HG03139 (cell line): Measurements from ENCODE around the gene HIPK3.
"Not testable (repeated sequence)": the region's sequence is repeated elsewhere in the genome, so short reads cannot be mapped to it uniquely, and the experiment has no call there.

Source experiments
- ATAC-seq: cut with Tn5 transposase; IDR thresholded peaks from one replicate; pipeline ENCODE4 v1.9.1; 2021; ENCODE audit not compliant: unreplicated experiment

HIPK3 gene

DNA sequence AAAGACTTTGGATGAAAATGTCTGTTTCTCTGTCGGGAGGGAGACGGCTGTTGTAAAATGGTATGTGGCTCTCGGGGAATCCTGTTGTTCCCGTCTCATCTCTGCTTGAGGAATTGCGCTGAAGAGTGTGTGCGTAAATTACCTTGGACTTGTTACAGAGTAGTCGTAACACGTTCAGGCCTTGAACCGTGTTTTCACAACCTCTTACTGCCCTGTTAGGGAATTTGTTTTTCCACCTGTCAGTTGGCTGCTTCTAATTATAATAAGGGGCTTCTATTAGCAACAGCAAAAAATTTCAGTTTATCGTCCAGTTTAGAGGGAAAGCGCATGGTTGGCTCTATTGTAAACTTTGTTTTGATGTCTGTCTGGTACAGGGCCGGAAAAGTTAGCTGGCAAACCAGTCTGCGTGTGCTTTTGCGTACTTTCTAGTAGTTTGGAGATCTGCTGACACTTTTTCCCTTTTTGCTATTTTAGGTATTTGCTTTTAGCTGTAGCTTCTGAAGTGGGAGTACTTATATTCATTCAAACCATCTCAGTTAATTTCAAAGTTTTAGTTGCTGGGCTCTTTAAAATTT is 1.5 kb downstream of the HIPK3 start:
- ATAC-seq = no peak

DNA sequence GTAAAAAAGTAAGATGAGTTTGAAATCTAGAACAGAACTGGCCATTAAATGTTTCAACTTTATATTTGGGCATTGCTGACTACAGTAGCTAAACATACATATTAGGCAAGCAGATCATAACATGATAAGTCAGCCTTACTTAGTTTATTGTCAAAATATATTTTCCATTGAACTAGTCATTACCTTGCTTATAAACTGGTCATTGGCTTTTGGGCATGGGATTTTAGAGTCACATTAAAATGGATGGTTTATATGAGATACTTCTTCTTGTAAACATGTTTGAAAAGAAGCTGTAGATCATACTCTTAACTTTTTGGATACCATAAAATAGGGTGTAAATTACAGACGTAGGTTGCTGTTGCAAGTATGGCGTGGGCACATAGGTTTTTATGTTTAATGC is 2.7 kb downstream of the HIPK3 start:
- ATAC-seq = no peak

DNA sequence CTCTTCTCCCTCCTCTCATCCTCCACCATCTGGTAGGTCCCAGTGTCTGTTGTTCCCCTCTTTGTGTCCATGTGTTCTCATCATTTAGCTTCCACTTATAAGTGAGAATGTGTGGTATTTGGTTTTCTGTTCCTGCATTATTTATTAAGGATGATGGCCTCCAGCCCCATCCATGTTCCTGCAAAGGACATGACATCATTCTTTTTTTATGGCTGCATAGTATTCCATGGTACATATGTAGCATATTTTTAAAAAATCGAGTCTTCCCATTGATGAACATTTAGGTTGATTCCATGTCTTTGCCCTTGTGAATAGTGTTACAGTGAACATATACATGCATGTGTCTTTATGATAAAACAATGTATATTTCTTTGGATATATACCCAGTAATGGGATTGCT is 4.2 kb downstream of the HIPK3 start:
- ATAC-seq = not testable (repeated sequence)

DNA sequence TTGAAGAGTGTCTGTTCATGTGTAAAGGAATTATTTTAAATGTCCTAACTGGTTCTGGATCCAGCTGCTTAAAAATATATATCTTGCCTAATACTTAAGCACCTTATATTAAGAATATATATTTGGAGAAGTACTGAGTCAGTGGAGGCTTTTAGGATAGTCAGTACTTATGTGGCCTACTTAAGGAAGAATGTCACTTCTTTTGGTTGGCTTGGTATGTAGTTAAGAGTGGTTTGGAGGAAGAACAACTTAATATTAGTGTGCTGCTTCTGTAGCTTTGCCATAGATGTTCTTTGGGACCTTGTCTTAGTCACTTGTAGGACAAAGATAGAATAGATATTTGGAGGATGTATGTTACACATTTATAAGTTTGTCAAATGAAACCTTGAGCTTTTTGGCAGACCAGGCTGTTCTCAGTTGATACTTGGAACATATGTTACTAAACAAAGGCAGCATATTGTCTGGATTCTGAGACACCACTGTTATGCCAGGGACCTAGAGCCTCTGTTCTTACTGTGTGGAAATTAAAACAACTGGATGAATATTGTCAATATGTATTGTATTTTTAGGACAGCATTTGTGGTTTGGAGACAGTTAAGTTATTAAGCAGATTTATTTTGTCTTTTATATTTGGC is 4.9 kb downstream of the HIPK3 start:
- no peak for ATAC-seq

DNA sequence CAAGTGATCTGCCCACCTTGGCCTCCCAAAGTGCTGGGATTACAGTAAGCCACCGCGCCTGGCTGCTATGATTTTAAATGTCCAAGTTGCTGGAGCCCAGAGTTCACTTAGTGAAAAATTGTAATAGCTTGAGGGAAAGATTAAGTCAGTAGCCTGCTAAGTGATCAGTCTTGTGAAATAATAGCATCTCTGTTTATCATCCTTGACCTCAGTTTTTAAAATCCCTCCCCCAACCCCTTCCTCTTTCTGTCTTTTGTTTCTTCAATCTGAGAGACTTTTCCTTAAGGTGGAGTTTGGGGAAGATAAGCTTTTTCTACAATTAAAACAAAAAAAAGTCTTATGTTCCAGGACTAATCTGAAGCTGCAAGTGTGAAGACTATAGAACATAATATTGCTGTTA is 6.4 kb downstream of the HIPK3 start:
- ATAC-seq = no peak

DNA sequence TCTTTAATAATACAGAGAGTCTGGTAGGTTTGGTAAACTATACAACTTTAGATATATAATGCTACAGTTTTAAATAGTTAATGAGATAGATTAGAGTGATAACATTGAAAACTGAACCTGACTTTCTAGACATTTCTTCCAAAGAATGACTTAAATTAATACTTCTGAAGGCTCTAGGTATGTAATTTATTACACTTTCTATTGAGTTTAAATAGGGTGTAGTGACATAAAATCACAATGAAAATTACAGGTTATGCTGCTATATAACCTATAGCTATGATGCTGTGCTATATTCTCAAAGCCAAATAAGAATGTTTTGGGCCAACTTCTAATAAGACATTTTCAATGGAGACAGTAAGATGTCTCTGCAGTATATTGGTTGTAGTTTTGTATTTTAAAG is 7.7 kb downstream of the HIPK3 start:
- no peak for ATAC-seq

DNA sequence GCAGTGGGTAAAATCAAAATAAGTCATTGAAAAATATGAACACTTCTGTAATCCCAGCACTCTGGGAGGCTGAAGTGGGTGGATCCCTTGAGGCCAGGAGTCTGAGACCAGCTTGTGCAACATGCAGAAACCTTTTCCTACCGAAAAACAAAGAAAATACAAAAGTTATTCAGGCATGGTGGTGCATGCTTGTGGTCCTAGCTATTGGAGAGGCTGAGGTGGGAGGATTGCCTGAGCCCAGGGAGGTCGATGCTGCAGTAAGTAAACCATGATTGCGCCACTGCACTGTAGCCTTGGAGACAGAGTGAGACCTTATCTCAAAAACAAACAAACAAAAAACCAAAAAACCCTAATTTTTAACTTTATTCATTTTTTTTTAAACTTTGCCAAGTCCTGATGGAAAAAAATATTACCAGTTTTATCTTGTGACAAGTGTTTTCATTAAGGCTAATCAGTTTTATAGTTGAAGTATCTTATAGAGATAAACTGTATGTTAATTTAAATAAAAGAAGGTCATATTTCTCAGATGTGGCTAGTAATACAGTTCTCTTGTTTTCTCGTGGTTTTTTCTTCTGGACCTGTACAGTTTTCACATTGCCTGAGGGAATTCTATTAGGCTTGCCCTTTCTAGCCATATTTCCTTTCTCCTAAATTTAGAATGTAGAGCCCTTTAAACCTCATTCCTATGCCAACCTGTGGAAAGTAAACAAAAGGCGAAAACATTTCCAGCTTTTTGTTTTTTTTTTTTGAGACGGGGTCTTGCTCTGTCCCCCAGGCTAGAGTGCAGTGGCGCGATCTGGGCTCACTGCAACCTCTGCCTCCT is 9.4 kb downstream of the HIPK3 start:
- ATAC-seq = no peak

DNA sequence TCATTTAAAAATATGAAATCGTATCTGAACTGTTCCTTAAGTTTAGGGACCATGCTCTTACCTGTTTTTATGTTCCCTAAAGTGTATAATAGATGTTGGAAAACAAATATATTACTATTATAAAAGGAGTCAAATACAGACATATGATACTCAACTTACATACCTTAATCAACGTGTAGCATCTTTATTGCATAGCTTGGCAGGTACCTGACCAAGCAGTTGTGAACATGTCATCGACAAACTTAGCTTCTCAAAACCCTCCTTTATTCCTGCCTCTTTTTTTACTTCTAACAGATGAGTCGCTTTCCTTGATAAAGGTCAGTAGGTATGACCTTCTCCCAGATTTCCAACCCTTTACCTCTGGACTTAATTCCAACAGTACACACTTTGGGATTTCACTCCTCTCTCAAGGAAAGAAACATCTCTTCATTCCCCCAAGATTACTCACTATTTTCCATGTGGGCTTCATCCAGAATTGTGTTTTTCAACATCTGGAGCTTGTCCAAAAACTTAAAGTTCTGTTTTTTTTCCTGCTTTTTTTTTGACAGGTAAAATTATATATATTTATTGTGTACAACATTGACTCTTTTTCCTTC is 11.9 kb downstream of the HIPK3 start:
- no peak for ATAC-seq

DNA sequence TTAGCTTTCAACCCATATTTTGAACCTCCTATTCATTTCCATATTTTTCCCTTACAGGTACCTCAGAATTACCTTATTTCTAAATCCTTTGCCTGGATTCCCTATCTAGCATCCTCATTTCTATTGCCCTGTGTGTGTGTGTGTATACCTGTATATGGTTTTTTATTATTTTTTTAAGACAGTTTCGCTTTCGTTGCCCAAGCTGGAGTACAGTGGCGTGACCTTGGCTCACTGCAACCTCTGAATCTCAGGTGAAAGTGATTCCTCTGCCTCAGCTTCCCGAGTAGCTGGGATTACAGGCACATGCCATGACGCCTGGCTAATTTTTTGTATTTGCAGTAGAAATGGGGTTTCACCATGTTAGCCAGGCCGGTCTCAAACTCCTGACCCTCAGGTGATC is 12.6 kb downstream of the HIPK3 start:
- no peak for ATAC-seq

DNA sequence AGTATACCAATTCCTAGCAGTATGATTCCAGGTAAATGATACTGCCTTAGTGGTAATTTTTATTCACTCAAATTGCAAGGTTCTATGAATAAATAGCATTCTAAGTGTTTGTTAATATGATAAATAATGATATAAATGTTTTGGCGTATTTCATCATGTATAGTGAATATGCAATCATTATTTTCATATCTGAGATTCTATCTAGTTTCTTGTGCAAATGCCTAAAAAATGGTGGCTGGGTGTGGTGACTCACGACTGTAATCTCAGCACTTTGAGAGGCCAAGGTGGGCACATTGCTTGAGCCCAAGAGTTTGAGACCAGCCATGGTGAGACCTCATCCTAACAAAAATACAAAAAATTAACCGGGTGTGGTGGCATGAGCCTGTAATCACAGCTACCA is 13.9 kb downstream of the HIPK3 start:
- ATAC-seq = no peak

DNA sequence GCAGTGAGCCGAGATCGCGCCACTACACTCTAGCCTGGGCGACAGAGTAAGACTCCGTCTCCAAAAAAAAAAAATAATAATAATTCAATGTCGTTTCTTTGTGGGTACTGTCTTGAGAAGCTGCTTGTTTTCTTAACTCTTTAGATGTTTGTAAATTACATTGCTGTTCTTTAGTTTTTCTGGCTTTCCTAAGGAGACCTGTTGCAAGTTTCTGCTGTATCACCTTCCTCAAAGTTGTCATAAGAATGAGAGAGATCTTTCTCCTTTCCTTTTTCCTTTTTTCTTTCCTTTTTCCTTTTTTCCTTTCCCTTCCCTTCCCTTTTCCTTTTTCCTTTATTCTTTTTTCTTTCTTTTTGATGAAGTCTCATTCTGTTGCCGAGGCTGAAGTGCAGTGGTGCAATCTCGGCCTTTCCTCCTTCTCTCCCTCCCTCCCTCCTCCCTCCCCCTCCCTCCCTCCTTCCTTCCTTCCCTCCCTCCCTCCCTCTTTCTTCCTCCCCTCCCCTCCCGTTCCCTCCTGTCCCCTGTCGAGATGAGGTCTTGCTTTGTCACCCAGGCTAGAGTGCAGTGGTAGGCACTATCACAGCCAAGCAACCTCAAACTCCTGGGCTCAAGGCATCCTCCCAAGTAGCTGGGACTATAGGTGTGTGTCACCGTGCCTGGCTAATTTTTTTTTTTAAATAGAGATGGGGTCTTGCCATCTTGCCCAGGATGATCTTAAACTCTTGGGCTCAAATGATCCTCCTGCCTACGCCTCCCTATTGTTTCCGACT is 15.3 kb downstream of the HIPK3 start:
- no peak for ATAC-seq

DNA sequence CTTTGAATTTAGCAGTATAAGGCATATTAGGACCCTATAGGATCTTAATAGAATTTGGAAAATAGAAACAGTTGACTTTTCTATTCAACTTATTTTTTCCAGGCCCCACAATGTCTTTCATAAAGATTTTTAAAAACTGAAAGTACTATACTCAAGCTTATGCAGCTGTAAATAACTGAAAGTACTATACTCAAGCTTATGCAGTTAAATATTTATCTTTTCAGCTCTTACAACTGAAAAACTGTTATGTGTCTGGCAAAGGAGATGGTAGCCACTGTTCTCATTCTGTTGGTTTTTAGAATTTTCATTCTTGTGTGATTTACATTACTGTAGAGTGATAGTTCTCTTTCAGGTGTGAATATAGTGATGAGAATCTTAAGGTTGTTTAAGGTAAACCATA is 16.5 kb downstream of the HIPK3 start:
- no peak for ATAC-seq

DNA sequence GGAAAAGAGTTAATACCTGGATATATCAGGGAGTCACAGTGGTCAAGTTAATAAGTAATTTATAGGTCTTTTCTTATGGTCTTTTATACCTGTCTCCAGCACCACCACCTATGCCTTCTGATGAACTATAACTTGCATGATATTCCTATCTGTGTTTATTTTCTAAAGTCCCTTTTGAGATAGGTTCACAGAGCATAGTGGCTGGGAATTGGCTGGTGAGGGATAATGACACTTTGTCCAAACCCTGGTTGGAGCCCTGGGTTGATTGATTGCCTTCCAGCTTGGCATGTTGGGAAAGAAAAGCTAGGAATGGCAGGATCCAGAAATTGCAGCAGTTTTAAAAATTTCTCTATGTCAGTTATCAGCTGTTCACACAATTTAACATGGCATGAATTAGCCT is 23.2 kb downstream of the HIPK3 start:
- ATAC-seq = no peak

DNA sequence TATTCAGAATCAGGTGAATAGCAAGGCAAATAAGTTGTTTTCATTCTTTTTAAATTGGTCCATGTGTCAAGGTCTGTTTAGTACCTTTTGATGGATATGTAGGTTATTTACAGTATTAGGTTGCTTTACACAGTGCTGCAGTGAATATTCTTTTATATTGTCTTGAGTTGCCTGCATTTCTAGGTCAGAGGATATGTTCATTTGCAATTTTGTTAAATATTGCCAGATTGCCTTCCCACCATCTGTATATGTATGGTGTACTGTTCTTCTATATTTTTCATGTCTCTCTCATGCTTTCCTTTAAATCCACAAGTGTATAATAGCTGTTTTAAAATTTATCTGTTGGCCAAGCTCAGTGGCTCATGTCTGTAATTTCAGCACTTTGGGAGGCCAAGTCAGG is 24.6 kb downstream of the HIPK3 start:
- no peak for ATAC-seq

DNA sequence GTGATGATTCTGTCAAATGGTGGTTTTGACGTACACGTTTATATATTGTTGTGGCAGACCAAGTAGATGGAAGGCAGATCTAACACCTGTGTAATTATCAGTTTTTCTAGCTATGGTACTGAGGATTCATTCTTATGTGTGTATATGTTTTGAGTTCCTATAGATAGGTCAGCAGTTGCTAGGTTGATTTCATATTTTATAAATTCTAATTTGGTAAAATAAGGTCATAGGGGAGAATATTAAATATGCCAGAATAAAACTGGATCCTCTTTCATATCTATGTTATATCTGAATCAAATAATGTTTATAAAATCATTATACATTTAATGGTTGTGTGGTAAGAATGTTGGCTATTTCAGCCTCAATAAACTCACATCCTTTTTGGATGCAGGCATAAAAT is 27.6 kb downstream of the HIPK3 start:
- no peak for ATAC-seq

DNA sequence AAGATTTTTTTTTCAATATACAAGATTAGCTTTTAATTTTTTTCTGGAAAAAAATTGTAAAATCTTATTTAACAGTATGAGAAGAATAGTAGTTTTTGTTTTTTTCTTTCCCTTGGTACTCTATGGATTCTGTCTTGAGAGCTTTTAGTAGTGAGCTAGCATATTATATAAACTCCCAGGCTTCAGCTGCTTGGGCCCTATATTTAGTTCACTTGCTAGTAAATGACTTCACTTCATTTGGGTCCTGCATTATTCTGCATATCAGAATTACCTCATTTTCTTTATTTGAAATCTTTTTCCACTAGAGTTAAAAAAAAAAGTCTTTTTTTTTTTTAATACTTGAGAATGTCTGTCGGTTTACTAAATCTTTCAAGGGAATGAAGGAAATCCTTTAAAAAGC is 33.1 kb downstream of the HIPK3 start:
- no peak for ATAC-seq

DNA sequence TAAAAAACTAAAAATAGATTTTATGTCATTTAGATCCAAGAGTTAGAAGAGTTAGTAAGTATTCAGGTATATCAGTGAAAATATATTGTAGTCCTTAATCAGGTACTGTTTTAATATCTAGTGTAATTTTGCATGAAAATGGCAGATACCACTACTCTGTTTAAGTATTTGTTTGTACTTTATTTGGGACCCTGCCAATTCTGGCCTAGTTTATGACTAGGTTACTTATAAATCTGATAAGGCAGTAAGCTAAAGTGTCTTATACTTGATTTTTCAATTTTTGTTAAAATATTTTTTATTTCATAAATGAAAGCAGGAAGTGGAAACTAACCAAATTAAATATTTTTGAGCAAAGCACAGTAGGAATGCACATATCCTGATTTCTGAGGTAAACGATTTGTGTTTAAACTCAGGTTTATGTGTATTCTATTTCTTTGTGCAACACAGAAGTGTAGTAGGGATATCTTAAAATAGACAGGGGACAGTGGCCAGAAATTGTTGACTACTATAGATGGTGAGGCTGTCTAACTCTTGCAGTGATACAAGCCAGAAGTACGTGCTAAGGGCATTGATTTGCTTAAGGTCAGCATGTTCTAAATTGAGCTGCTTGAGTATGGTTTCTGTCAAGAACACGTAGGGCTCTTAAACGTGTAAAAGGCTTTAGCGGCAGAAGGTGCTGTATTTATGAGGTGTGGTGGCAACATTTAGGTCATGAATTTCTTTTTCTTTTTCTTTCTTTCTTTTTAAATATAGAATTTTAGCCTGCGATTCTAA is 34.0 kb downstream of the HIPK3 start:
- peak; percentile 47 for ATAC-seq

DNA sequence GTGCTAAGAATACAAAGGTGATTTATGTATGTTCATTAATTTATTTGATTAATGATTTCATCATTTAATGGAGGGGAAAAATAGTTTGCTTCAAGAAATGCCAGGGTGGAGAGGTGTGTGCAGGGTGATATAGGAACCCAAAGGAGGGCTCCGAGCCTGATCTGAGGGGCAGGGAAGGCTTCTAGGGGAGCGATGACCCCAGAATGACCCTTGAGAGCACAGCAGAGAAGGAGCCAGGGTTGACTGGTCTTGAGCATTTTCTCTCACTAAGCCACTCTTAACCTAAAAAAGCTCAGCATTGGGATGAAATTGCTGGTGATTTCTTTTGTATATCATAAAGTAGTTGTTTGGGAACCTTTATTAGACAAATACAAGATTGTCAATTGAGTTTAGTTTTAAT is 35.1 kb downstream of the HIPK3 start:
- ATAC-seq = no peak

DNA sequence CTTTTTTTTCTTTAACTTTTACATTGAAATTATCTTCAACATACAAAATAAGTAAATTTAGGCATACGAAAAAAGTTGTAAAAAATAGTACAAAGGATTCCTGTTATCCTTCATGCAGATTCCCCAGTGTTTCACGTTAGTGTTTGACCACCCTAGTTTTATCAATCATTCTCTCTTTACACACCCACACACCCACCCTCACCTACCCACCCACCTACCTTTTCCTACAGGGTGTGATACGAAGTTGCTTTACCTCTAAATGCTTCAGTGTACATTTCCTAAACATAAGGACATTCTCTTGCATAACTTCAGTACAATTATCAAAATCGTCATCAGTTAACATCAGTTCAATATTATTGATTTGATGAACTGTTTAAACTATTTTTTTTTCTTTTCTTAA is 37.0 kb downstream of the HIPK3 start:
- ATAC-seq = no peak

DNA sequence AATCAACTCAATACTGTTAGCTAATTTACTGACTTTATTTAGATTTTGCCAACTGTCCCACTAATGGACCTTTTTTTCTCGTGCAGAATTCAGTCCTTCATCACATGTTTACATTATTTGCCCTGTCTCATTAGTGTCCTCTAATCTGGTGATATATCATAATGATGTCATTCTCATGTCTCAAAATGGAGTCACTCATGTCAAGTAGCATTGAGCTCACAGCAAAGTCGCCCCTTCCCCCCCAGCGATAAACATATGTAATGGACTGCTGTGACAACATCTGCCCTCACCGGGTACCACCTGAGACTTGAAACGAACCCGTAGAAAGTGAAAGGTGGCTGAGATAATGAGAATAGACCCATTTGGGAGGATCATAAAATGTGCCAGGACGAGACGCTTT is 37.6 kb downstream of the HIPK3 start:
- ATAC-seq = no peak

DNA sequence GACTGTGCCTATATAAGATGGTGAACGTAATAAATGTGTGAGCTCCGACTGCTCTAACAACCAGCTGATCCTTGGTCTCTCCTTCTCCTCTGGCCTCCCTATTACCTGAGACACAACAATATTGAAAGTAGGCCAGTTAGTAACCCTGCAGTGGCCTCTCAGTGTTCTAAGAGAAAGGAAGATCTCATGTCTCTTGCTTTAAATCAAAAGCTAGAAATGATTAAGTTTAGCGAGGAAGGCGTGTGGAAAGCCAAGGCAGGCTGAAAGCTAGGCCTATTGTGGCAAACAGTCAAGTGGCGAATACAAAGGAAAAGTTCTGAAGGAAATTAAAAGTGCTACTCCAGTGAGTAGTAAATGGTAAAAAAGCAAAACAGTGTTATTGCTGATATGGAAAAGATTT is 39.5 kb downstream of the HIPK3 start:
- no peak for ATAC-seq
